Upper lobe of left lung (tissue), 6 donors: ENCODE results near the gene CDC40. TPM values are rescaled to one million over a fixed set of nuclear protein-coding genes. Genes with fewer than 3 reads are reported as not detected.
A peak's percentile ranks its signal among the peaks of the same experiment; 100 is the strongest.

ENCODE experiments used
- ATAC-seq, 2 donors: fragments of 200-7000 bp; cut with Tn5 transposase; one replicate each; pipeline ENCODE4 v1.9.1; 2022; ENCODE audit warnings: mild to moderate bottlenecking in 2 of 2, moderate library complexity in 2 of 2; ENCODE audit not compliant: low FRiP score in 2 of 2
- DNase-seq, 2 donors: peaks; one replicate each; pipeline ENCODE4 v3.0.0-alpha.2; 2019 to 2020
- H3K27ac ChIP-seq, 4 donors: fragments of 200-600 bp; sonication (generic); one replicate each; pipeline ENCODE4 v1.5.1; 2016 to 2019
- H3K27me3 ChIP-seq, 4 donors: fragments of 200-600 bp; sonication (generic); one replicate each; pipeline ENCODE4 v1.5.1; 2017 to 2019
- H3K36me3 ChIP-seq, 4 donors: fragments of 200-600 bp; sonication (generic); one replicate each; pipeline ENCODE4 v1.5.1; 2016 to 2019
- H3K4me1 ChIP-seq, 4 donors: fragments of 200-600 bp; sonication (generic); one replicate each; pipeline ENCODE4 v1.5.1; 2018 to 2019
- H3K4me3 ChIP-seq, 4 donors: fragments of 200-600 bp; sonication (generic); one replicate each; pipeline ENCODE4 v1.5.1; 2017 to 2019; ENCODE audit warnings: mild to moderate bottlenecking in 2 of 4, moderate library complexity in 1 of 4
- H3K9me3 ChIP-seq, 4 donors: fragments of 200-600 bp; sonication (generic); one replicate each; pipeline ENCODE4 v1.5.1; 2018 to 2019
- CTCF ChIP-seq, 6 experiments: fragments of 450-650 bp in 4 of 6; fragments of 200-600 bp in 2 of 6; sonication (generic) in 2 of 6; IDR thresholded peaks; one replicate each; pipeline ENCODE4 v1.5.1; 2016 to 2019; ENCODE audit warnings: antibody characterized with exemption in 6 of 6
- EP300 ChIP-seq, 4 donors: sonication (generic); formaldehyde crosslinking; IDR thresholded peaks; one replicate each; pipeline ENCODE4 v1.5.1; 2017; ENCODE audit warnings: antibody characterized with exemption in 4 of 4, control low read depth in 2 of 4
- POLR2A ChIP-seq, 4 donors: fragments of 450-650 bp; IDR thresholded peaks; one replicate each; pipeline ENCODE4 v1.5.1; 2016 to 2017; ENCODE audit warnings: antibody characterized with exemption in 4 of 4, mild to moderate bottlenecking in 2 of 4
- POLR2AphosphoS5 ChIP-seq, 2 donors: sonication (generic); formaldehyde crosslinking; IDR thresholded peaks; one replicate each; pipeline ENCODE4 v1.5.1; 2017; ENCODE audit warnings: antibody characterized with exemption in 2 of 2
- WGBS, 2 donors: methylation state at CpG; one replicate each; pipeline ENCODE4 v1.1.5; 2017 to 2018; 5-methylcytosine and 5-hydroxymethylcytosine counted together
- total RNA-seq, 6 donors: library from RNA; depleted of rRNA in 4 of 6; stranded (reverse); fragments of >200 nt in 4 of 6; gene quantifications; one replicate each; pipeline versions ENCODE4 v1.1.0 to v1.2.1, GENCODE V29; 2016 to 2021
- donor health status: DM: no; HTN: no; CAD: no; lungs with moderate emphysema.
- donor health status: DM: no; HTN: yes; CAD: no; lungs with severe emphysema.

The CDC40 gene
- 10 to 100 TPM in 5 of 6 donors, 1 to 10 TPM in 1; 10.0 to 34.5 (median 20.9) TPM for total RNA-seq

GRCh38 chr6:110180228-110181008, at the start of gene CDC40:
CDC40 (plus strand) TSS chr6:110180427; CDS start chr6:110180445, 18 bp downstream.
- DNase-seq, result peak; percentile 61 to 73
- Histone ChIP-seq H3K36me3 (no peaks in the 10 kb centered on the region), H3K4me3 (peak within 1 kb of the TSS; percentile 72 to 90 (median 86)), H3K9me3 (no peaks in the 10 kb centered on the region), H3K27ac (peak within 1 kb of the TSS; percentile 82 to 91 (median 88)), H3K27me3 (no peaks in the 10 kb centered on the region), H3K4me1 (peaks cover 33 to 39% (median 34%) of the 10 kb centered on the region in 4 donors)
- 0 to 1% methylated on average over 20 to 28 of the region's 28 CpGs for WGBS, 2 donors
- TF ChIP-seq POLR2A (IDR thresholded peaks at IDR 0.05), result peak in 3 of 4 donors; percentile 44 to 70 (median 46)
- TF ChIP-seq POLR2AphosphoS5 (IDR thresholded peaks at IDR 0.05), result peak in 1 of 2 donors; percentile 20
- TF ChIP-seq EP300 (IDR thresholded peaks at IDR 0.05), result no peak
- ATAC-seq, result peak; percentile 78 to 81

DNA sequence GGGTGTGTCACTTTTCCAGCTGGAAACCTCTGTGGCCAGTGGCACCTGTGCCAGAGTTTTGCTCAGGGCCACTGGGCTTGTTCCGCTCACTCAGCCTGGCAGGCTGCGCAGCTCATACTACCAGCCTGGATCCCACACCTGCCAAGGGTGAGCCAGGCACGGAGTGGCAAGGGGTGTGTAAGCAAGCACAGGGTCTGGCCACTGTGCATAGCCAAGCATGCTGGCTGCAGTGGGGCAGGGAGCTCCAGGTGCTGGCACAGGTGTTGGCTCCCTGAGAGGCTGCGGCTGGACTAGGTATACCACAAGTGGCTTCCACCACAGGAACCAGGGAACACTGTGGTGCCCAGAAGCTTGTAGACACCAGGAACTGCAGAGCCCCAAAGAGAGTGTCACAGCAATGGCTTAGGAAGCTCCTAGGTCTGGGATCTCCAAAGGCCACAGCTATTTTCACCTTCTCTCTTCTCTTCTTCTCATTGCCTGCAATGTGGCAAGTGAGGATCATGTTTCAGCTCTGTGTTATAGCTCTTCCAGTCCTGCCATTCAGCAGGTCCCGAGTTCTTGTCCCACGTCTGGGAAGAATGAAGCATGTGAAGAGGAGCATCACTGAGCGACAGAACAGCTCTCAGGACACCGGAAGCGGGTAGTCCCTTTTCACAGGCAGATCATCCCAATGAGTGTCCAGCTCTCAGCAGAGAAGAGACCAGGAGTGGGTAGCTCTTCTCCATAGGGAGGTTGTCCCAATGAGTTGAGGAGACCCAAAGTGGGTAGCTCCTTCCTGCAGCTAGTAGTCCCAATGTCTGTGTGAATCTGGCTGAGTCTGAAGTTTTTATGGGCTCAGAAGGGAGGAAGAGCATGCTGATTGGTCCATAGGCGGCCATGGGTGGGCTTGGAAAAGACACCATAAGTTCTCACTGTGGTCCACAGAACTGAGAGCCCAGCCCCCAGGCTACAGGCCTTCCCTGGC, 42.0 kb upstream of the CDC40 start:
- peak in 1 of 2 donors; percentile 17 for DNase-seq
- Histone ChIP-seq H3K27ac (no peak overlapping the region), H3K27me3 (no peaks in the 10 kb centered on the region), H3K4me1 (no peaks in the 10 kb centered on the region), H3K36me3 (no peaks in the 10 kb centered on the region), H3K9me3 (peaks cover 0 to 5% (median 2%) of the 10 kb centered on the region in 4 donors), H3K4me3 (no peak overlapping the region)
- TF ChIP-seq EP300 (IDR thresholded peaks at IDR 0.05), result no peak
- TF ChIP-seq POLR2A (IDR thresholded peaks at IDR 0.05), result no peak
- TF ChIP-seq POLR2AphosphoS5 (IDR thresholded peaks at IDR 0.05), result no peak
- no peak for TF ChIP-seq CTCF (IDR thresholded peaks at IDR 0.05)
- peak in 1 of 2 donors; percentile 62 for ATAC-seq
- WGBS, 2 donors, result 96 to 97% methylated on average over 6 to 10 of the region's 10 CpGs

DNA sequence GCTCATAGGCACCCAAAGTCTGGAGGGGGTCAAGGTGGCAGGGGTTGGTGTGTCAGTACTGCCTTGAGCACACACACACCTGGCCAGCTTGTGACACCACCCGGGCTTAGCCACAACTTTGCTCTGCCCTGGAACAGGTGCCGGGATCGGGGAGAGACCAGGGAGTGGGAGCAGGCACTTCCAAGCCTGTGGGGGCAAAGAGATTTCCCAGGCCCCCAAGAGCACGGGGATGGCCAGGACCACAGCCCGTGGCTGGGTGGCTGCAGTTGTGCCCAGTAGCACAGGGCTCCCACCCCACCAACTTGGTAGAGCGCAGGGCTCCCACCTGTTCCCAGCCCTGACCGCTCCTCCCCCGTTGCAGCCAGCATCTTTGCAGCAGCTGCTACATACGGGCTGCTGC, 41.2 kb upstream of the CDC40 start:
- Histone ChIP-seq H3K27ac (no peak overlapping the region), H3K27me3 (no peaks in the 10 kb centered on the region), H3K36me3 (no peaks in the 10 kb centered on the region), H3K4me3 (no peak overlapping the region), H3K4me1 (no peaks in the 10 kb centered on the region), H3K9me3 (peaks cover 0 to 5% (median 2%) of the 10 kb centered on the region in 4 donors)
- ATAC-seq (peak in 1 of 2 donors; percentile 62), DNase-seq (peak in 1 of 2 donors; percentile 38)
- 90 to 98% methylated on average over 6 to 8 of the region's 9 CpGs for WGBS, 2 donors
- TF ChIP-seq POLR2A (IDR thresholded peaks at IDR 0.05) (no peak), EP300 (IDR thresholded peaks at IDR 0.05) (no peak), CTCF (IDR thresholded peaks at IDR 0.05) (no peak), POLR2AphosphoS5 (IDR thresholded peaks at IDR 0.05) (no peak)

DNA sequence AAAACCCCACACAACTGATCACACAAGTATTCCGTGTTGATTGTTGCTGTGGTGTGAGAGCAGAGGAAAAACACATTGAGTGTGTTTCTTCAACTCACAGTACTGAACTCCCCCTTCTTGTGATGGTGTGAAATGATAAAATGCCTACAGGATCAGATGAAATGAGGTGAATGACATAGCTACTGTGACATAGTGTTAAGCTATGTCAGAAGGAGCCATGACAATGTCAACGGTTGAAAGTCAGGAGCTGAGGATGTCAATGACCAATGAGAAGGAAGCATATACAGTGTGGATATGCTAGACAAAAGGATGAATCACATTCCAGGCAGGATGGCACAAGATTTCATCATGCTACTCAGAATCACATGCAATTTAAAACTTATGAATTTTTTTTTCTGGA, 39.6 kb upstream of the CDC40 start:
- ATAC-seq (no peak), DNase-seq (no peak)
- no peaks in the 10 kb centered on the region for H3K36me3 ChIP-seq
- H3K27me3 ChIP-seq, result no peaks in the 10 kb centered on the region
- no peaks in the 10 kb centered on the region for H3K4me1 ChIP-seq
- H3K4me3 ChIP-seq, result no peak overlapping the region
- WGBS, 2 donors, result 78 to 89% methylated on average over 2 of the region's 2 CpGs
- TF ChIP-seq POLR2AphosphoS5 (IDR thresholded peaks at IDR 0.05), result no peak
- no peak for TF ChIP-seq EP300 (IDR thresholded peaks at IDR 0.05)
- no peak overlapping the region for H3K27ac ChIP-seq
- peaks cover 0 to 5% (median 2%) of the 10 kb centered on the region in 4 donors for H3K9me3 ChIP-seq

GRCh38 chr6:110147870-110148269, 32.4 kb upstream of the CDC40 start:
- H3K27ac ChIP-seq, result no peak overlapping the region
- no peaks in the 10 kb centered on the region for H3K27me3 ChIP-seq
- no peaks in the 10 kb centered on the region for H3K4me1 ChIP-seq
- 81 to 86% methylated on average over 3 of the region's 3 CpGs for WGBS, 2 donors
- H3K4me3 ChIP-seq, result no peak overlapping the region
- ATAC-seq (no peak), DNase-seq (no peak)
- H3K36me3 ChIP-seq, result no peaks in the 10 kb centered on the region
- TF ChIP-seq CTCF (IDR thresholded peaks at IDR 0.05) (no peak), EP300 (IDR thresholded peaks at IDR 0.05) (no peak)
- no peaks in the 10 kb centered on the region for H3K9me3 ChIP-seq
